ENCODE measurements around the gene DIS3L2.

Gene DIS3L2

DNA sequence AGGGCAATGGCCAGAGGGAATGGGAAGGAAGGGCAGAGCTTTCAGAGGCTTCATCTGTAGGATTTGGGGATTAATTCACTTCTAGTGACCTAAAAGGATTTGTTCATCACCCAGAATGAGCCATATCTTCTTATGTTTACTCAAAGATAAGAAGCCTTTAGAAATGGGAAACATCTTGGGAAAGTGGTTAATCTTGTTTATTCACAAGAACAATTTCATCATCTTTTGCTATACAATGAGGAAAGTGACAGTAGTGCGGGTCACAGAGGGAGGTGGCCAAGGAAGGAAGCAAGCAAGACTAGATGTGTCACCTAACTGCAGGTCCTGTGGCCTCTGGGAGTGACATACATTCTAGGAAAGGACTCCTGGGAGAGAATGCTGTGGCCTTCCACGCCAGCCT is 276.6 kb downstream of the DIS3L2 start:
- Histone ChIP-seq H3K4me2 (ENCODE audit: low read length) (no peak overlapping the region), H3K9ac (no peak overlapping the region), H3K27ac (no peak overlapping the region), H3K79me2 (no peaks in the 10 kb centered on the region), H3K9me3 (ENCODE audit: control insufficient read depth, low read length) (no peaks in the 10 kb centered on the region), H3K4me1 (no peaks in the 10 kb centered on the region), H3K4me3 (ENCODE audit: low read depth, low read length) (no peak overlapping the region), H3K27me3 (ENCODE audit: control insufficient read depth, insufficient read depth, low read length) (no peaks in the 10 kb centered on the region), H3K36me3 (ENCODE audit: control insufficient read depth, insufficient read depth, low read length) (no peaks in the 10 kb centered on the region), H2AFZ (no peak overlapping the region)
- no peak for TF ChIP-seq CTCF (IDR thresholded peaks at IDR 0.05)

- Histone ChIP-seq H3K79me2 (no peaks in the 10 kb centered on the region), H3K4me2 (ENCODE audit: low read length) (no peak overlapping the region), H2AFZ (no peak overlapping the region), H3K27me3 (ENCODE audit: control insufficient read depth, insufficient read depth, low read length) (no peaks in the 10 kb centered on the region), H3K9me3 (ENCODE audit: control insufficient read depth, low read length) (no peaks in the 10 kb centered on the region), H3K27ac (no peak overlapping the region), H3K9ac (no peak overlapping the region), H3K4me1 (no peaks in the 10 kb centered on the region), H3K4me3 (ENCODE audit: low read depth, low read length) (no peak overlapping the region), H3K36me3 (ENCODE audit: control insufficient read depth, insufficient read depth, low read length) (no peaks in the 10 kb centered on the region)
- no peak for TF ChIP-seq CTCF (IDR thresholded peaks at IDR 0.05)
Observed at GRCh38 chr2:232238596-232238995, 277.1 kb downstream of the DIS3L2 start.

DNA sequence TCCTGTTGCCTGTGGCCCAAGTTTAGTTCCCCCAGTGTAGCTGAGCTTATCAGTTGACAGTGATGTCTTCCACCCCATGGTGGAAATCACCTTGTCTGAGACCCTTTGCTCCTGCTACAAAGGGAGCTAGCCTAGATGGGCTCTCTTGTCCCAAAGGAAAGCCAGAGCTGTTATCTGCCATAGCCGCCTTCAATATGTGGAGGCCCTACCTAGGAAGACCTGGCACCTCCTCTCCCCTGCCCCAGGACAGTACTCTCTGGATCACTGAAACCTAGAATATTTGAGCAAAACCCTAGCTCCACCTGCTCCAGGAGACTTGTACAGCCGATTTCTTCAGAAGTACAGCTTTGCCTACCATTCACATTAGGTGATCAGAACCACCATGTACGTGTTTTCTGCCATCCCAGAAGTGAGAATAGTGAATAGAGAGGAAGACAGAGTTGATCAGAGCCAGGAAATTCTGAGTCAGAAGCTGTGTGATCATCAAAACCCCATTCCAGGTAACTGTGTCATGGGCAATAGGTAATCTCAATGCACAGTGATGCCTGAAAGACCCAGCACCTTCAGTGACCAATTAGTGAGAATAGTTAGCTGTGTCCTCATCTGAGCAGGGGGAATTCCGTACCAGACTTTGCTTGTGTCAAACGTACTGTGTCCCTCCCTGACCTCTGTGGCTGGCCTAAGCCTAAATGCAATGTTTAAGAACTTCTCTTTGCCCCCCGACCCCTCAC is 278.6 kb downstream of the DIS3L2 start:
- Histone ChIP-seq H3K4me2 (ENCODE audit: low read length) (no peak overlapping the region), H3K27me3 (ENCODE audit: control insufficient read depth, insufficient read depth, low read length) (no peaks in the 10 kb centered on the region), H3K4me1 (no peaks in the 10 kb centered on the region), H3K9ac (no peak overlapping the region), H3K27ac (no peak overlapping the region), H3K9me3 (ENCODE audit: control insufficient read depth, low read length) (no peaks in the 10 kb centered on the region), H2AFZ (no peak overlapping the region), H3K79me2 (no peaks in the 10 kb centered on the region), H3K4me3 (ENCODE audit: low read depth, low read length) (no peak overlapping the region), H3K36me3 (ENCODE audit: control insufficient read depth, insufficient read depth, low read length) (no peaks in the 10 kb centered on the region)
- no peak for TF ChIP-seq CTCF (IDR thresholded peaks at IDR 0.05)

DNA sequence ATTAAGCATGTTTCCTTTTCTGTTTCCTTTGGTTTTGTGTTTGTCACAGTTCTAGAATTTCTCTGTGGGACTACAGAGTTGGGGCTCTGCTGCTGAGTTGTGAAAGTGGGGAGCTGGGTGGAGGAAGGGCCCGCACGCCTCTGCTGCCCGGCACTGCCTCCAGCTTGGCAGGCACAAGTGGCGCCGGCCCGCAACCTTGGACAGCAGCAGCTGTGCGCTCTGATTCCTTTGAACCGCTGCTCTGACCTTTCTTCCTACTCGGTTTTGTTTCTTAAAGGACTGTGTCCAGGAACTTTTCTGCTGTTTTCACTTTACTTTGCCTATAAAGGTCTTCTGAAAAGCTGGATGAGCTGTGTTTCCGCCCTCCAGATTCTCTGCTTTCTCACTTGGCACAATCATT is 279.4 kb downstream of the DIS3L2 start:
- Histone ChIP-seq H3K36me3 (ENCODE audit: control insufficient read depth, insufficient read depth, low read length) (no peaks in the 10 kb centered on the region), H3K27ac (no peak overlapping the region), H3K4me2 (ENCODE audit: low read length) (no peak overlapping the region), H3K4me1 (no peaks in the 10 kb centered on the region), H3K9ac (no peak overlapping the region), H3K4me3 (ENCODE audit: low read depth, low read length) (no peak overlapping the region), H3K27me3 (ENCODE audit: control insufficient read depth, insufficient read depth, low read length) (no peaks in the 10 kb centered on the region), H3K79me2 (no peaks in the 10 kb centered on the region), H2AFZ (no peak overlapping the region), H3K9me3 (ENCODE audit: control insufficient read depth, low read length) (no peaks in the 10 kb centered on the region)
- no peak for TF ChIP-seq CTCF (IDR thresholded peaks at IDR 0.05)

DNA sequence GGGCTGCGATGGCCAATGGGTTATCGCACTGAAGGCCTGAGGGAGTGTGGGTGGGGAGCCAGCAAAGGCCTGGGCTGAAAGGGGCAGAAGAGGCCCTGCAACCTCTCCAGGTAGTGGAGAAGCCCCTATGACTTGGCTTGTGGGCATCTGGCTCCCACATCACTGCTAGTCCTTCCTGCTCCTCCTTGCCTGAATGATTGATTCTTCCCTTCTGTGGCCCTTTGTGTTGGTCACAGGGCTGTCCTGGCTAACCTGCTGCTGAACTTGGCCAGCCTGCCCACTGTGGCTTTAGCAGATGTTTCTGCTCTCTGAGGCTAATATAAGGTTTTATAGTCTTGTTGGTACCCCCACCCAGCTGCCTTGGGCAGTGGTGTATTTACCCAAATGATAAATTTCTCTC is 280.8 kb downstream of the DIS3L2 start:
- Histone ChIP-seq H2AFZ (no peak overlapping the region), H3K79me2 (no peaks in the 10 kb centered on the region), H3K4me1 (no peaks in the 10 kb centered on the region), H3K9me3 (ENCODE audit: control insufficient read depth, low read length) (no peaks in the 10 kb centered on the region), H3K27me3 (ENCODE audit: control insufficient read depth, insufficient read depth, low read length) (no peaks in the 10 kb centered on the region), H3K9ac (no peak overlapping the region), H3K27ac (no peak overlapping the region), H3K4me3 (ENCODE audit: low read depth, low read length) (no peak overlapping the region), H3K4me2 (ENCODE audit: low read length) (no peak overlapping the region), H3K36me3 (ENCODE audit: control insufficient read depth, insufficient read depth, low read length) (no peaks in the 10 kb centered on the region)
- TF ChIP-seq CTCF (IDR thresholded peaks at IDR 0.05) = no peak

Measured in parathyroid adenoma (tissue), 2 donors.